GM10266 (cell line): Measurements from ENCODE around the gene ZDHHC3.

ENCODE experiments used
- DNase-seq: peaks from one replicate; pipeline ENCODE4 v3.0.0; 2012; ENCODE audit errors: extremely low spot score
- TF ChIP-seq, protein P1 (sequence below): IDR thresholded peaks from 2 replicates; pipeline ENCODE4 v1.5.1; 2012; ENCODE audit warnings: mild to moderate bottlenecking, low read depth; ENCODE audit not compliant: control insufficient read depth, insufficient read depth; ENCODE audit errors: missing control alignments

The ZDHHC3 gene

DNA sequence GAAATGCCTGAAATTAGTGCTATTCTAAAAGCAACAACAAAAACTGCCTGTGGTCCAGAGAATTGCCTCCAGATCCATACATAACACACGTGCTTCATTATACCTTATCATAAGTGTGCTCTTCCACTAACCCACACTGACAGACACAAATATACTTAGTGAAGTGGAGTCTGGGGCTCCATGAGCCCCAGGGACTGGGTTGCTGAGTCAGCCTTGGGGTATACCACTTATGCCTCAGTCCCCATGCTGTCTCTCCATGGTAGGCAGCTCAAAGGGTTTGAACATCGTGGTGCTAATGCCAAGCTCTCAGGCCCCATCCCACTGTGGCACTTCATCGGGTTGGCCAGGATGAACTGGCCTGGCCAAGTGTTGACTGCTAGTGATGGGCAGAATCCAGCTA, 10.8 kb downstream of the ZDHHC3 start:
- DNase-seq, result no peak

DNA sequence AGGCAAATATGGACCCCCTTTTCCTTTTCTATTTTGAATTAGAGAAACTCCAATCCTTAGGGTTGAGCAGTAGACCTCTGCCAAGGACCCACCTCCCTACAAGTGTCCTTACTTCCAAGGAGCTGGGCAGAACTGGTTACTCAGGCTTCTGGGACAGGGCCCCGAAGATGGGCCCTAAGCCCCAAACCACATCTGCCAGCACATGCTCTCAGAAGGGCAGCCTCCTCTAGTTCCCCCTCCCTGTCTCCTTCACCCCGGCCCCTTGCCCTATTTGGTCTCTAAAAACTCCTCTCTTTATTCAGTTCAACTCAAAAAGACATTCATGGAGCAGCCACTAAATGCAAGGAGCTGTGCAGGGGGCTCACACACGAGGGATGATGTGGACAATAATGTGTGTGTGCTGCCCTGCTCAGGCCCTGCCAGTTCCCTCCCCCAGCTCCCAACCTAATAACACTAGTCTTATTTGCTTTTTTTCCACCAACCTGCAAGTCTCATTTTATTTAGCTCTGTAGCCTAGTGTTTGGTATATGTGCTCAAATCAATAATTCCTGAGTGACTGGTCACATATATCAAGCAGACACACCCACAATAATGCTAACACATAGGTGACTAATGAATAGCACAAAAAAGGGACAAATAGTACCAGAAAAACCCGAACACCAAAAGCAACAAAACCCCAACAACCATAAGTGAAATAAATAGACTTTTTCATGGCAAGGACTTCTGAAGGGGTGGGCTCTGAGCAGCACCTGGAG, 12.2 kb downstream of the ZDHHC3 start:
- DNase-seq, result no peak
- TF ChIP-seq, protein P1, sequence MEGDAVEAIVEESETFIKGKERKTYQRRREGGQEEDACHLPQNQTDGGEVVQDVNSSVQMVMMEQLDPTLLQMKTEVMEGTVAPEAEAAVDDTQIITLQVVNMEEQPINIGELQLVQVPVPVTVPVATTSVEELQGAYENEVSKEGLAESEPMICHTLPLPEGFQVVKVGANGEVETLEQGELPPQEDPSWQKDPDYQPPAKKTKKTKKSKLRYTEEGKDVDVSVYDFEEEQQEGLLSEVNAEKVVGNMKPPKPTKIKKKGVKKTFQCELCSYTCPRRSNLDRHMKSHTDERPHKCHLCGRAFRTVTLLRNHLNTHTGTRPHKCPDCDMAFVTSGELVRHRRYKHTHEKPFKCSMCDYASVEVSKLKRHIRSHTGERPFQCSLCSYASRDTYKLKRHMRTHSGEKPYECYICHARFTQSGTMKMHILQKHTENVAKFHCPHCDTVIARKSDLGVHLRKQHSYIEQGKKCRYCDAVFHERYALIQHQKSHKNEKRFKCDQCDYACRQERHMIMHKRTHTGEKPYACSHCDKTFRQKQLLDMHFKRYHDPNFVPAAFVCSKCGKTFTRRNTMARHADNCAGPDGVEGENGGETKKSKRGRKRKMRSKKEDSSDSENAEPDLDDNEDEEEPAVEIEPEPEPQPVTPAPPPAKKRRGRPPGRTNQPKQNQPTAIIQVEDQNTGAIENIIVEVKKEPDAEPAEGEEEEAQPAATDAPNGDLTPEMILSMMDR, result no peak

More for the DNA sequence above, 10.8 kb downstream of the ZDHHC3 start:
- TF ChIP-seq, protein P1, result no peak

DNA sequence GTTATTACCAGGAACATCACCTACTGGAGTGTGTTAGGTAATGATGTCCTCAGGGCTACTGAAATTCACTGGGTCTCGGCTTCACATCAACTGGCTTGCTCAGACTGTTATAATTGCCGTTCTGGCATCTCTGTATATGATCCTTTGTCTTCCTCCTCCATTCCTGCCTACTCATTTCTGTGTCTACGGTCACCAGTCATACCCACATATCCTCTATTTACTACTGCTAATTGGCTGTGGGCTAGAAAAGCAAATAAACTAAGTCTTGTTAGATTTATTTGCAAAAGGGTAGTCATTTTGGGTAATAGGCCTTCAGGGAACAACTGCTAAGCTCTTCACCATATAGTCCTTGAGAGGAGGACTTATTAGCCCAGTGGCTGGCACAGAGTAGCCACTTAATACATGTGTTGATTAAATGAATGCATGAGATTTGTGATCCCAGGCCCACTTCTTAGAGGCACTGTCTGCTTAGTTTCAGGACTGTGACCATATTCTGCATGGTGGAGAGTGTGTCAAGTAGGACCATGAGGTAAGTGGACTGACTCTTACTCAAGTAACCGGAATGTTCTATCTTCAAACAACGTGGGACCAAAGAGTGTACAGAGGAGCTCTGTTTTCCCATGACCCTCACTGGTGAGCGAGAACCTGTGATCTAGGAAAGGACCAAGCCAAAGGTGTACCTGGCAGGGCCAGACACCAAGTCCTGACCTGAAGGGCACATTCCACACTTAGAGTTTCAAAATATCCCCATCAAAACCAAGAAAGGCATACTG, 13.2 kb downstream of the ZDHHC3 start:
- TF ChIP-seq, protein P1, result no peak
- DNase-seq, result no peak

DNA sequence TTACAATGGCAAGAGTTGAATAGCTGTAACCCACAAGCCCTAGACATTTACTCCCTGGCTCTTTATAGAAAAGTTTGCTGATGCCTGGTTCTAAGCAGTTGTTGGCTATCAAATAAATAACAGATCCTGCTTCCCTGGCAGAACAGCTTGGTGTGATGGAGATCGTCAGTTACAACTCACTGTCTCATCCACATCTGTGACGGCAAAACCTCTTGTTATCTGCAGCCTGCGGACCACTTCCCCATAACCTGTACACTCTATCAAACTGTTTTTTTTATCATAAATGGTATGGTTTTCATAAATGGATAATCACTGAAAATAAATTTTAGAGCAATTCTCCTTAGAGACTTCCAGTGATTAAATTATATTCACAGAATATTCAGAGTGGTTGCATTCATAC, 14.1 kb downstream of the ZDHHC3 start:
- no peak for DNase-seq
- TF ChIP-seq, protein P1, result no peak

DNA sequence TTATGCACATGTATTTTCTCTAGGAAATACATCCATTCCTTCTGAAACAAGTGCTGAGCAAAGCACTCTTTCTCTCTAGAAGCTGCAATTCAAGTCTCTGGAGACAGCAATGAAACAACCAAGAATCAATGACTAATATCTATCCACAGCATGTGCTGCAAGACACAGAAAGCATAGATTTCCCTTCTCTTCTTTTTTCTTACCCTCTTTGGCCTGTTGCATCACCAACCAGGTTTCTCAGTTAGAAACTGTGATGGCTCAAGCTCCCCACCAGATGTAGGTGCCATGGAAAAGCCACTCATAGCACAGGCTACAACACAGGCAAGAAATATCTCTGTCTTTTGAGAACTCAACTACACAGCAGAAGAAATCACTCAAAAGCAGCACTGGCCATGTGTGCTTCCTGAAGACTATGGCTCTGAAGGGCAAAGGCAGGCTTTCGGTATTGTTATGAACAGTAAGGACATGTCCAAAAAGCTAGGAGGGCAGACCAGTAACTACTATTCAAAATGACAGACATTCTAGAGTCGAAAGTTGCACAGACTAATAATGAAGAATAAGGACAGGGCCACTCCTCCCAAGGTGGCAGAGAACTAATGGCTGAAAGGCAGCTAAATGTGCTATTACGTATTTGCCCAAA, 15.5 kb downstream of the ZDHHC3 start:
- no peak for DNase-seq
- TF ChIP-seq, protein P1, result no peak

DNA sequence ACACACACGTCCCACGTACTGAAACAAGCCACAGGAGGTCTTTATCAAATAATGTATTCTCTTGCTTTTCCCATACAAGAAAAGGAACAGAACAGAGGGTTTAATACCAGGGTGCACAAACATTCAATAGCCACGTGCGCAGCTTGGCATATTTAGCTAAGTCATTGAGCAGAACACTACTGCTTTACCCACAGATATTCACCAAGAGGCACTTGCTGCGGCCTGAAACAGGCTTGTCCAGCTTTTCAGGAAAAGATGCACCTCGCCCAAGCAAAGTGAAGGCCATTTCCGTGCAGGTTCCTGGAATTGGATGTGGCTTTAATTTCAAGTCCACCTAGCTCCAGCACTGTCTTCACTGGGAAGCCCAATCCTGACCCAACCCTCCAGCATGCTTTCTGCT, 17.6 kb downstream of the ZDHHC3 start:
- TF ChIP-seq, protein P1, result no peak
- no peak for DNase-seq
